GM10266 (cell line): ENCODE data around the gene C12orf56.

Source experiments
- DNase-seq: peaks from one replicate; pipeline ENCODE4 v3.0.0; 2012; ENCODE audit errors: extremely low spot score
- TF ChIP-seq, protein P1 (sequence below): IDR thresholded peaks from 2 replicates; pipeline ENCODE4 v1.5.1; 2012; ENCODE audit warnings: mild to moderate bottlenecking, low read depth; ENCODE audit not compliant: control insufficient read depth, insufficient read depth; ENCODE audit errors: missing control alignments

C12orf56 gene

DNA sequence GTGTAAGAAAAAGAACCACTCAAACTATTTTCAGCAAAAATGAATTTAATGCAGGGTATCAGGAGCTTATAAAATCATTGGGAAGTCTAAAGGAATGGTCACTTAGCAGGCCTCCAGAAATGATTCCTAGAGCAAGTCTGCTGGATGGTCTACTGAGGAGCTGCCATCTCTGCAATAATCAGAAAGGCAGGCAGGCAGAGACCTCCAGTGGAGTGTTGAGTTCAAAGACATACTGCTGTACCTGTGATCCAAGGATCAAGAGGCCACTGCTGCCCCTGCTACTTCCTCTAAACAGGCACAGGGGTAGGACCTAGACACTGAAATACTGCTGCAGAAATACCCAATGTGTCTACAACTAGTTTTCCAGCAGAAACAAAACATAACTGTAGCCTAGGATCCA, 154.0 kb downstream of the C12orf56 start:
- TF ChIP-seq, protein P1, sequence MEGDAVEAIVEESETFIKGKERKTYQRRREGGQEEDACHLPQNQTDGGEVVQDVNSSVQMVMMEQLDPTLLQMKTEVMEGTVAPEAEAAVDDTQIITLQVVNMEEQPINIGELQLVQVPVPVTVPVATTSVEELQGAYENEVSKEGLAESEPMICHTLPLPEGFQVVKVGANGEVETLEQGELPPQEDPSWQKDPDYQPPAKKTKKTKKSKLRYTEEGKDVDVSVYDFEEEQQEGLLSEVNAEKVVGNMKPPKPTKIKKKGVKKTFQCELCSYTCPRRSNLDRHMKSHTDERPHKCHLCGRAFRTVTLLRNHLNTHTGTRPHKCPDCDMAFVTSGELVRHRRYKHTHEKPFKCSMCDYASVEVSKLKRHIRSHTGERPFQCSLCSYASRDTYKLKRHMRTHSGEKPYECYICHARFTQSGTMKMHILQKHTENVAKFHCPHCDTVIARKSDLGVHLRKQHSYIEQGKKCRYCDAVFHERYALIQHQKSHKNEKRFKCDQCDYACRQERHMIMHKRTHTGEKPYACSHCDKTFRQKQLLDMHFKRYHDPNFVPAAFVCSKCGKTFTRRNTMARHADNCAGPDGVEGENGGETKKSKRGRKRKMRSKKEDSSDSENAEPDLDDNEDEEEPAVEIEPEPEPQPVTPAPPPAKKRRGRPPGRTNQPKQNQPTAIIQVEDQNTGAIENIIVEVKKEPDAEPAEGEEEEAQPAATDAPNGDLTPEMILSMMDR: peak; percentile 21
- DNase-seq: no peak

DNA sequence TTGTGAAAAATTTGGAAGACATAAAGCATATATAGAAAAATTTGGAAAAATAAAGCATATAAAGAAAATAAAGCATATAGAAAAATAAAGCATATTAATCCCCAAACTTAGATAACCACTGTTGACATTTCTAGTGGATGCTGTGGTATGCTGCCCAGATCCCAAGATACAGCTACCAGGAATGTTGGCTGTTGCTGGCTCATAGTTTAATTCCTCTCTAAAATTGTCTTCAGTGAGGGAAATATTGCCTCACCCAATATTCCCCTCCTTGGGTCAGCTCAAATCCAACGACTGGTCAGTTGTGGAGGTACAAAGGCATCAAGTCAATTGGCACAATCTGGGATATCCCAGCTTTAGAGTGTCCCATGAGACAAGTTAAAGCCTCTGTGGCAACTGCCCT, 158.4 kb downstream of the C12orf56 start:
- no peak for DNase-seq
- TF ChIP-seq, protein P1: no peak

DNA sequence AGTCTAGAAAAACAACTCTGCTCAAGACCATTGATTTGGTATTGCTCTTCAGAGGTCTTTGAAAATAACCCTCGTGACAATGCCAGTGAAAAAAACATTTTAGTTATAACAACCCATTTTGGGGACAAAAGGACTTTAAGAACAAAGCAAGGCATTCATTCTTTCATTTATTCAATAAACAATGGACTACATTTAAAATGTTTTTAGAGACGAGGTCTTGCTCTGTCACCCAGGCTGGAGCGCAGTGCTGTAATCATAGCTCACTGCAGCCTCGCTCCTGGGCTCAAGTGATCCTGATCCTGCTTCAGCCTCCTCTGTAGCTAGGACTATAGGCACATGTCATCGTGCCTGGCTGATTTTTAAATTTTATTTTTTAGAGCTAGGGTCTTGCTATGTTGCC, 160.8 kb downstream of the C12orf56 start:
- DNase-seq: no peak
- TF ChIP-seq, protein P1: no peak

DNA sequence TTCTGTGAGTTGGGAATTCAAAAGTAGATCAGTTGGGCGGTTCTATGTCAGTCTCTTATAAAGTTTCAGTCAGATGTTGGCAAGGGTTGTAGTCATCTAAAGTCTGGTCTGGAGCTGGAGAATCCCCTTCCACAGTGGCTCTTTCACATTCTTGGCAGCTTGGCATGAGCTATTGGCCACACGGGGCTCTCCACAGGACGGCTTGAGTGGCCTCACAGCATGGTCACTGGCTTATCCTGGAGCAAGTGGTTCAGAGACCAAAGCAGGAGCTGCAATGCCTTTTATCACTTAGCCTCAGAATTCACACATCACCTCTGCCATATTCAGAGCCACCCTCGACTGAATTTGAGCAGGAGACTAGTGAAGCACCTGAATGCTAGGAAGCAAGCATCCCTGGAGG, 161.3 kb downstream of the C12orf56 start:
- DNase-seq: no peak
- TF ChIP-seq, protein P1: no peak

DNA sequence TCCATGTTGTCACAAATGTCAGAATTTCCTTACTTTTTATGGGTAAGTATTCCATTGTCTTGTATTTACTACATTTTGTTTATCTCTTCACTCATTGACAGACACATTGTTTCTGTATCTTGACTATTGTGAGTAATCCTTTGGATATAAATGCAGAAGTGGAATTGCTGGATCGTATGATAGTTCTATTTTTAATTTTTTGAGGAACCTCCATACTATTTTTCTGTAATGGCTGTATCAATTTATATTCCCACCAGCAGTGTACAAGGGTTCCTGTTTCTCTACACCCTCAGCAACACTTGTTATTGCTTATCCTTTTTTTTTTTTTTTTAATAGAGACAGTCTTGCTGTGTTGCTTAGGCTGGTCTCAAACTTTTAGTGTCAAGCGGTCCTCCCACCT, 164.9 kb downstream of the C12orf56 start:
- TF ChIP-seq, protein P1: no peak
- no peak for DNase-seq

DNA sequence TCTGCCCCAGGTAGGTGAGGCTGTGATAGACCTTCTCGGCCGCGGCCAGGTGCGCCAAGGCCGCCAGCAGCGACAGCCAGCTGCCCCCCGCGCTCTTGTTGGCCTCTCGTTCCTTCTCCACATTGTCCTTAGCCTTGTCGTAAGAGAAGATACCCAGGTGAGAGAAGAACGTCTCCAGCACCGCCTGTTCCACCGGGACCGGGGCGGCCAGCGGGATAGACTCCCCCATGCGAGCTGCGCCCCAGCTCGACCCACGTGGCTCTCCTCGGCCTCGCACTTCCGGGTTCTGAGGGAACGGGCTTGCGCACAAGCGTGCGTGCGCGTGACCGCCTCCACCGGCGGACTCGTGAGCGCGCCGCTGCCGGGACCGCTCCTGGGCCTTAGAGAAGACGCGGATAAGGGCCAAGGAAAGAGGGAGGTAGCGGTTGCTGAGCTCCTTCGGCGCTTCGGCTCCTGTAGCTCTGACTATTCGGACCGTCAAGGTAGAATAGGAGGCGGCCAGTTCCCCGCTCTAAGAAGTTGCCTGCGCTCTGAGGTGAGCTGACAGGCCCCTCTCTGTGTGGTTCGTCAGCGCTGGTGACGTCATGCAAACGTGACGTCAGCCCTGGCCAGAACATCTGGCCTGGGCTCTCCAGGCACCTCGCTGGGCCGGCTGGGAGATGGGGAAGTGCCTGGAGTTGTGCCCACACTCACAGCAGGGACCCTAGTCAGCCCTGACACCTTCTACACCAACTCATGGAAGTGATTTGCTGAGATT, 168.4 kb downstream of the C12orf56 start, which contains the start of gene KICS2:
Gene KICS2, minus strand, starts transcription at position 288 of the 757 bp plus-strand sequence. Its CDS starts 59 bp downstream, at position 229.
- TF ChIP-seq, protein P1: no peak
- peak; percentile 85 for DNase-seq

DNA sequence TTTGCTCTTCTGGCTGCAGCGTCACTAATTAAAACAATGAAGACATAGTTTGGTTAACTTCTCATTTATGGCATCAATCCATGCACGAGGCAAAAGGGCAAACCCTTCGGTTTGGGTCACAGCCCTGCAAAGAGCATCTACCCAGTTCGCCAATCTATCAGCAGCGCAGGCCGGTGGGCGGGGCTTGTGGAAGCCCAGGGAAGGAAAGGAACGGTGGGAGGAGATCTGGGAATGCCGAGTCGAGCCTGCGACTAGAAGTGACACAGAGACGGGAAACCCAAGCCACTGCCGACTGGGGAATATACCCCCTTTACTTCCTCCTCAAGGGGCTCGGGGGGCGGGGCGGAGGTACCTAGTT, 168.9 kb downstream of the C12orf56 start:
- TF ChIP-seq, protein P1: no peak
- peak; percentile 12 for DNase-seq
